Fibroblast of villous mesenchyme (primary cell): Measurements from ENCODE around the gene TSPAN10. TPM values are rescaled to one million over a fixed set of nuclear protein-coding genes. Genes with fewer than 3 reads are reported as not detected.
A peak's percentile ranks its signal among the peaks of the same experiment; 100 is the strongest.

Source experiments
- DNase-seq: peaks from one replicate; pipeline ENCODE4 v3.0.0-alpha.2; 2010; ENCODE audit warnings: low read depth
- H3K4me3 ChIP-seq: 2 replicates; pipeline ENCODE4 v1.5.1; 2011; ENCODE audit warnings: low read depth, mild to moderate bottlenecking, low read length
- total RNA-seq: library from RNA; depleted of rRNA; stranded (reverse); fragments of >200 nt; gene quantifications from 2 replicates; pipeline ENCODE4 v1.2.3, GENCODE V29; 2012
- TF ChIP-seq, protein P1 (sequence below): IDR thresholded peaks from 2 replicates; pipeline ENCODE4 v1.5.1; 2012; ENCODE audit warnings: low read depth, mild to moderate bottlenecking, low read length; ENCODE audit not compliant: insufficient read depth

The TSPAN10 gene
- total RNA-seq, 1 donor: 1.7 TPM

DNA sequence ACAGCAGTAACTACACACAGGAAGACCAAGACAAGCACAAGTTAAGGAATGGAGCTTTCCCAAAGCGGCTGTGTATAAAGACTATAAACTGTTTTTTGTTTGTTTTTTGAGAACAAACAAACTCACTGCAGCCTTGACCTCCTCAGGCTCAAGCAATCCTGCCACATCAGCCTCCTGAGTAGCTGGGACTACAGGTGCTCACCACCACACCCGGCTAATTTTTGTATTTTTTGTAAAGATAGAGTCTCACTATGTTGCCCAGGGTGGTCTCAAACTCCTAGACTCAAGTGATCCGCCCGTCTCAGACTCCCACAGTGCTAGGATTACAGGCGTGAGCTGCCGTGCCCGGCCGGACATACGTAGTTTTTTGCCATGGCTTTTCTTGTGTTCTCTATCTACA, 23.4 kb downstream of the TSPAN10 start:
- TF ChIP-seq, protein P1, sequence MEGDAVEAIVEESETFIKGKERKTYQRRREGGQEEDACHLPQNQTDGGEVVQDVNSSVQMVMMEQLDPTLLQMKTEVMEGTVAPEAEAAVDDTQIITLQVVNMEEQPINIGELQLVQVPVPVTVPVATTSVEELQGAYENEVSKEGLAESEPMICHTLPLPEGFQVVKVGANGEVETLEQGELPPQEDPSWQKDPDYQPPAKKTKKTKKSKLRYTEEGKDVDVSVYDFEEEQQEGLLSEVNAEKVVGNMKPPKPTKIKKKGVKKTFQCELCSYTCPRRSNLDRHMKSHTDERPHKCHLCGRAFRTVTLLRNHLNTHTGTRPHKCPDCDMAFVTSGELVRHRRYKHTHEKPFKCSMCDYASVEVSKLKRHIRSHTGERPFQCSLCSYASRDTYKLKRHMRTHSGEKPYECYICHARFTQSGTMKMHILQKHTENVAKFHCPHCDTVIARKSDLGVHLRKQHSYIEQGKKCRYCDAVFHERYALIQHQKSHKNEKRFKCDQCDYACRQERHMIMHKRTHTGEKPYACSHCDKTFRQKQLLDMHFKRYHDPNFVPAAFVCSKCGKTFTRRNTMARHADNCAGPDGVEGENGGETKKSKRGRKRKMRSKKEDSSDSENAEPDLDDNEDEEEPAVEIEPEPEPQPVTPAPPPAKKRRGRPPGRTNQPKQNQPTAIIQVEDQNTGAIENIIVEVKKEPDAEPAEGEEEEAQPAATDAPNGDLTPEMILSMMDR: no peak
- H3K4me3 ChIP-seq: no peak overlapping the region
- DNase-seq: no peak

- TF ChIP-seq, protein P1: no peak
- DNase-seq: no peak
These were observed 25.0 kb downstream of the TSPAN10 start for GRCh38 chr17:81662002-81662401.

DNA sequence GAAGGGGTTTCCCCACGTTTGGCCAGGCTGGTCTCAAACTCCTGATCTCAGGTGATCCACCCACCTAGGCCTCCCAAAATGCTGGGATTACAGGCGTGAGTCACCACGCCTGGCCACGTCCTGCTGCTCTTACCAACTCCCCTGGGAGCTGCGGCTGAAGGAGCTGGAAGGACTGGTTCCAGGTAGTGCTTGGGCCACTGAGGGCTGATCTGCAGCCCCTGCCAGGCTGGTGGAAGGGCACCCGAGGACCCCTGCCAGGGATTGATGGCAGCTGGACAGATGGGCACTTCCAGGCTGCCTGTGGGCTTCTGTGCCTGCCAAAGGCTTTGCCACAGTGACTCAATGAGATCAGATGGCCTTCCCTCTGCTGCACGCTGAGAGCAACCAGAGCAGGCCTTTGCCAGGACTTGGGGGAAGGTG, 27.1 kb downstream of the TSPAN10 start:
- TF ChIP-seq, protein P1: no peak
- no peak for DNase-seq

More at GRCh38 chr17:81662002-81662401, 25.0 kb downstream of the TSPAN10 start:
- no peak overlapping the region for H3K4me3 ChIP-seq

GRCh38 chr17:81665205-81666091, 28.5 kb downstream of the TSPAN10 start:
- TF ChIP-seq, protein P1: no peak
- no peak for DNase-seq

More for the DNA sequence above, 27.1 kb downstream of the TSPAN10 start:
- H3K4me3 ChIP-seq: no peak overlapping the region

DNA sequence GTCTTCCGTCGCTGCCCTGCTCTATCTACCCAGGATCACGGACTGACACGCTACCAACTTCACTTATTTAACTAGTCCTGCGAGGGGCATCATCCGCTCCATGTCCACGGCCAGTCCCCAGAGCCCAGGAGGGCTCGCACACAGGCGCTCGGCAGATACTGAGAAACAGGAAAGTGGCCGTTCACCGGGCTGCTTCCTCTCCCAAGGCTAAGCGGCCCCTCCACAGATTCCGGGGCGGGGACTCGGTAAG, 29.0 kb downstream of the TSPAN10 start:
- H3K4me3 ChIP-seq: peak overlapping the region; percentile 95
- TF ChIP-seq, protein P1: no peak
- peak; percentile 45 for DNase-seq

More at GRCh38 chr17:81665205-81666091, 28.5 kb downstream of the TSPAN10 start:
- peak overlapping the region; percentile 95 for H3K4me3 ChIP-seq

GRCh38 chr17:81666342-81667191, 29.6 kb downstream of the TSPAN10 start, which contains the start of the genes CCDC137 and OXLD1:
Gene CCDC137 (plus strand): TSS chr17:81666737. CDS start chr17:81666767, 30 bp downstream.
Gene OXLD1 (minus strand): TSS chr17:81666605. CDS start chr17:81666577, 28 bp downstream.
- TF ChIP-seq, protein P1: no peak
- peak; percentile 97 for DNase-seq
- H3K4me3 ChIP-seq: peak within 1 kb of the TSS; percentile 95
